H9 (cell line): Measurements from ENCODE around the gene MLST8. TPM values are rescaled to one million over a fixed set of nuclear protein-coding genes. Genes with fewer than 3 reads are reported as not detected.
A peak's percentile ranks its signal among the peaks of the same experiment; 100 is the strongest.
"Not testable (repeated sequence)": the region's sequence is repeated elsewhere in the genome, so short reads cannot be mapped to it uniquely, and the experiment has no call there.

Experiments used
- DNase-seq: peaks from one replicate; pipeline ENCODE4 v3.0.0-alpha.2; 2017
- H2AFZ ChIP-seq: one replicate; pipeline ENCODE4 v1.6.1; 2013; ENCODE audit warnings: mild to moderate bottlenecking, low read length, control low read depth, moderate library complexity
- H2AK5ac ChIP-seq: 2 replicates; pipeline ENCODE4 v1.6.1; 2013; ENCODE audit warnings: low read length, control low read depth, mixed read lengths; ENCODE audit not compliant: insufficient read length
- H2BK120ac ChIP-seq: one replicate; pipeline ENCODE4 v1.6.1; 2013; ENCODE audit warnings: low read depth, mild to moderate bottlenecking, low read length, control low read depth, inconsistent platforms; ENCODE audit not compliant: poor library complexity, severe bottlenecking
- H2BK12ac ChIP-seq: 2 replicates; pipeline ENCODE4 v1.6.1; 2013; ENCODE audit warnings: low read length, control low read depth, mixed read lengths, low read depth; ENCODE audit not compliant: insufficient read length
- H2BK15ac ChIP-seq: 2 replicates; pipeline ENCODE4 v1.6.1; 2013; ENCODE audit warnings: low read depth, low read length, control low read depth
- H2BK20ac ChIP-seq: one replicate; pipeline ENCODE4 v1.6.1; 2013; ENCODE audit warnings: low read depth, mild to moderate bottlenecking, low read length, control low read depth, inconsistent platforms; ENCODE audit not compliant: poor library complexity, severe bottlenecking
- H2BK5ac ChIP-seq: 2 replicates; pipeline ENCODE4 v1.6.1; 2013; ENCODE audit warnings: low read length, control low read depth, mixed read lengths; ENCODE audit not compliant: insufficient read length
- H3K14ac ChIP-seq: 2 replicates; pipeline ENCODE4 v1.6.1; 2013; ENCODE audit warnings: low read length, control low read depth; ENCODE audit not compliant: insufficient read depth
- H3K18ac ChIP-seq: 2 replicates; pipeline ENCODE4 v1.6.1; 2013; ENCODE audit warnings: low read depth, mild to moderate bottlenecking, mixed read lengths, low read length, control low read depth; ENCODE audit not compliant: insufficient read length
- H3K23ac ChIP-seq: 2 replicates; pipeline ENCODE4 v1.6.1; 2013; ENCODE audit warnings: low read length, control low read depth, mixed read lengths, low read depth; ENCODE audit not compliant: insufficient read length
- H3K23me2 ChIP-seq: 2 replicates; pipeline ENCODE4 v1.6.1; 2013; ENCODE audit warnings: low read depth, mild to moderate bottlenecking, mixed read lengths, low read length, control low read depth; ENCODE audit not compliant: insufficient read length, poor library complexity, severe bottlenecking
- H3K27ac ChIP-seq: 2 replicates; pipeline ENCODE4 v1.5.1; 2013; ENCODE audit warnings: low read length, control low read depth, mixed read lengths, low read depth; ENCODE audit not compliant: insufficient read length
- H3K27me3 ChIP-seq: 2 replicates; pipeline ENCODE4 v1.6.1; 2013; ENCODE audit warnings: low read length, control low read depth, inconsistent platforms; ENCODE audit not compliant: insufficient read depth
- H3K4ac ChIP-seq: 2 replicates; pipeline ENCODE4 v1.6.1; 2013; ENCODE audit warnings: low read depth, mild to moderate bottlenecking, control low read depth, inconsistent platforms, low read length, moderate library complexity
- H3K4me1 ChIP-seq: 2 replicates; pipeline ENCODE4 v1.6.1; 2013; ENCODE audit warnings: low read length, control low read depth, inconsistent platforms; ENCODE audit not compliant: insufficient read depth
- H3K4me2 ChIP-seq: 2 replicates; pipeline ENCODE4 v1.6.1; 2013; ENCODE audit warnings: low read length, control low read depth, mixed read lengths; ENCODE audit not compliant: insufficient read length, insufficient read depth
- H3K56ac ChIP-seq: 2 replicates; pipeline ENCODE4 v1.6.1; 2013; ENCODE audit warnings: low read depth, mild to moderate bottlenecking, mixed read lengths, low read length, control low read depth; ENCODE audit not compliant: insufficient read length
- H3K79me1 ChIP-seq: 2 replicates; pipeline ENCODE4 v1.6.1; 2013; ENCODE audit warnings: low read depth, mild to moderate bottlenecking, moderate library complexity, low read length, control low read depth, inconsistent platforms; ENCODE audit not compliant: insufficient read depth, poor library complexity, severe bottlenecking
- H3K79me2 ChIP-seq: 2 replicates; pipeline ENCODE4 v1.6.1; 2013; ENCODE audit warnings: low read length, control low read depth, inconsistent platforms; ENCODE audit not compliant: insufficient read depth
- H3K9ac ChIP-seq: 2 replicates; pipeline ENCODE4 v1.6.1; 2013; ENCODE audit warnings: low read length, control low read depth, mixed read lengths; ENCODE audit not compliant: insufficient read length; ENCODE audit errors: extremely low read depth
- H3K9me3 ChIP-seq: one replicate; pipeline ENCODE4 v1.6.1; 2013; ENCODE audit warnings: low read depth, low read length, inconsistent platforms; ENCODE audit not compliant: control insufficient read depth
- H3T11ph ChIP-seq: one replicate; pipeline ENCODE4 v1.6.1; 2013; ENCODE audit warnings: mild to moderate bottlenecking, low read length, control low read depth, inconsistent platforms
- H4K20me1 ChIP-seq: one replicate; pipeline ENCODE4 v1.6.1; 2013; ENCODE audit not compliant: control insufficient read depth, insufficient read length, insufficient read depth
- H4K5ac ChIP-seq: 2 replicates; pipeline ENCODE4 v1.6.1; 2013; ENCODE audit warnings: low read depth, mild to moderate bottlenecking, mixed read lengths, low read length, control low read depth; ENCODE audit not compliant: insufficient read length
- H4K8ac ChIP-seq: replicated peaks from 2 replicates; pipeline ENCODE4 v1.6.1; 2013; ENCODE audit warnings: low read length, control low read depth, mixed read lengths, low read depth; ENCODE audit not compliant: insufficient read length
- H4K91ac ChIP-seq: 2 replicates; pipeline ENCODE4 v1.6.1; 2013; ENCODE audit warnings: low read depth, mild to moderate bottlenecking, moderate library complexity, mixed read lengths, low read length, control low read depth; ENCODE audit not compliant: insufficient read length
- H3K27ac Mint-ChIP-seq, 3 experiments: 2 replicates in 2 of 3; 3 replicates in 1 of 3; pipeline ENCODE4 v1.8.0; 2020 to 2021; ENCODE audit warnings: mixed read lengths in 3 of 3, mild to moderate bottlenecking in 1 of 3, moderate library complexity in 1 of 3
- H3K27me3 Mint-ChIP-seq: 2 replicates; pipeline ENCODE4 v1.8.0; 2021; ENCODE audit warnings: low read depth, mild to moderate bottlenecking, moderate library complexity, mixed read lengths
- H3K36me3 Mint-ChIP-seq, 3 experiments: 2 replicates in 2 of 3; 3 replicates in 1 of 3; pipeline ENCODE4 v1.8.0; 2020 to 2021; ENCODE audit warnings: low read depth in 3 of 3, mixed read lengths in 3 of 3; ENCODE audit not compliant: insufficient read depth in 1 of 3
- H3K4me1 Mint-ChIP-seq, 2 experiments: 2 replicates each; pipeline ENCODE4 v1.8.0; 2020; ENCODE audit warnings: mixed read lengths in 2 of 2
- H3K4me3 Mint-ChIP-seq, 2 experiments: 2 replicates in 1 of 2; 3 replicates in 1 of 2; pipeline ENCODE4 v1.8.0; 2020 to 2021; ENCODE audit warnings: mild to moderate bottlenecking in 2 of 2, mixed read lengths in 2 of 2, moderate library complexity in 1 of 2
- H3K9me3 Mint-ChIP-seq, 2 experiments: 2 replicates in 1 of 2; 3 replicates in 1 of 2; pipeline ENCODE4 v1.8.0; 2020; ENCODE audit warnings: mild to moderate bottlenecking in 2 of 2, mixed read lengths in 2 of 2, moderate library complexity in 1 of 2
- CTCF ChIP-seq: fragments of 200-600 bp; sonication (generic); conservative IDR thresholded peaks from 3 replicates; pipeline ENCODE4 v1.8.0; 2021; ENCODE audit warnings: antibody characterized with exemption, mild to moderate bottlenecking
- WGBS: extraction: QIAGEN DNeasy Blood & Tissue Kit; methylation state at CpG from one replicate; pipeline ENCODE4 v1.1.7; 2013; ENCODE audit warnings: missing lambda C conversion rate, low lambda C conversion rate, mixed read lengths; ENCODE audit not compliant: insufficient read length; ENCODE audit errors: extremely low coverage; 5-methylcytosine and 5-hydroxymethylcytosine counted together
- total RNA-seq: library from RNA; stranded (reverse); gene quantifications from 2 replicates; pipeline ENCODE4 v1.2.1, GENCODE V29; 2021

The MLST8 gene
- total RNA-seq, 1 experiment from 2014 or later: 74.5 TPM

DNA sequence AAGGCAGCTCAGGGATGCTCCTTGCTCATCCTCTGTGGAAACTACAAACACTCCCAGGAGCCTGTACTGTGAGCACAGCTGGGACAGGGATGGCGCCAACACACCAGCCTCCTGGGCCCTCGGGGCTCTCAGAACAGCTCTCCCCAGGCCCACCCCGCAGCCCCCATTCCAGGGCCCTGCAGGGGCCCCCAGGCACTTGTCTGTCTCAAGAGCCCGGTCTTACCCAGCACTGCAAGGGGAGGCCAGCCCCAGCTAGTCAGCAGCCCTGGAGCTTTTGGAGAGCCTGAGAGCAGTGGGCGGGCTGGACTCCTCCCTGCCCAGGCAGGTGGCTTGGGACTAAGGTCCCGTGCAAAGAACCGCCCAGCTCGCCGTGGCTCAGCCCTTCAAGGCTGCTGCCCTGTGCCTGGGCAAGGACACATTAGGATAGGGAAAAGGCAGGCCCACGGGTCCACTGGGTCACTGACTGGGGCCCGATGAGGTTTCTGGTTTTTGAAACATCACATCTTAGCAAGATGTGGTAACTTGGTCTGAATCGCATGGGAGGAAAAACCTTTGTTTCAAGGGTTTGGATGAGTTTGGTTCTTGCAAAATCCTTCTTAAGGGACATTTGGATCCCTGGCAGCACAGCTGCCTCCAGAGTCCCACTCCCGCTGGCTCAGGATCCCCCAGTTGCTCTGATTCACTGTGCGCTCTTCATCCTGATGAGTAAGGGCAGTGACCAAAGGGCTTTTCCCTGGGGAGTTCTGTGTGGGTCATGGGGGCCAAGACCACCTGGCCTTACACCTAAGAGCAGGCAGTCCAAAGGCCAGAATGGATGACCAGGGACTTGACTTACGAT is 33.8 kb downstream of the MLST8 start:
- H2BK15ac ChIP-seq: no peak overlapping the region
- H3K23me2 ChIP-seq: peaks cover 13% of the 10 kb centered on the region
- H3K27me3 ChIP-seq: peaks cover 2% of the 10 kb centered on the region; the same call in 1 of the 2 replicates
- no peaks in the 10 kb centered on the region for H3K79me1 ChIP-seq
- peaks cover 6 to 41% (median 19%) of the 10 kb centered on the region in 3 experiments; a peak in 6 of 7 replicates for H3K36me3 Mint-ChIP-seq
- WGBS: no CpG with 5 or more reads among the region's 15 CpGs
- peak overlapping the region in 1 of 2 experiments; percentile 22; a peak in 1 of 5 replicates for H3K4me3 Mint-ChIP-seq
- H3K27ac Mint-ChIP-seq: no peak overlapping the region; a peak in 1 of 7 replicates
- H2AFZ ChIP-seq: no peak overlapping the region
- no peak for TF ChIP-seq CTCF
- no peak overlapping the region for H2BK120ac ChIP-seq
- no peak overlapping the region for H2AK5ac ChIP-seq
- H3K9ac ChIP-seq: no peak overlapping the region
- peak; percentile 54 for DNase-seq
- no peaks in the 10 kb centered on the region for H4K20me1 ChIP-seq
- H3K18ac ChIP-seq: no peak overlapping the region
- H3K79me2 ChIP-seq: no peaks in the 10 kb centered on the region
- H3K4me2 ChIP-seq: no peak overlapping the region
- H3K27me3 Mint-ChIP-seq: peaks cover 16% of the 10 kb centered on the region
- no peak overlapping the region for H2BK20ac ChIP-seq
- no peak overlapping the region for H2BK12ac ChIP-seq
- no peak overlapping the region for H4K8ac ChIP-seq
- no peaks in the 10 kb centered on the region for H3K9me3 ChIP-seq
- H3K56ac ChIP-seq: no peak overlapping the region
- no peak overlapping the region for H4K91ac ChIP-seq
- no peak overlapping the region for H4K5ac ChIP-seq
- H3K23ac ChIP-seq: no peak overlapping the region
- peaks cover 0 to 3% of the 10 kb centered on the region in 2 experiments; a peak in 1 of 4 replicates for H3K4me1 Mint-ChIP-seq
- no peak overlapping the region for H2BK5ac ChIP-seq
- no peak overlapping the region for H3T11ph ChIP-seq
- H3K9me3 Mint-ChIP-seq: no peaks in the 10 kb centered on the region; a peak in 1 of 5 replicates
- no peak overlapping the region for H3K14ac ChIP-seq
- H3K4ac ChIP-seq: no peak overlapping the region
- H3K27ac ChIP-seq: no peak overlapping the region
- no peaks in the 10 kb centered on the region for H3K4me1 ChIP-seq

GRCh38 chr16:2240331-2240730 is 35.1 kb downstream of the MLST8 start:
- H3K27me3 Mint-ChIP-seq: peaks cover 16% of the 10 kb centered on the region
- not testable (repeated sequence) for H3K14ac ChIP-seq, H2AFZ ChIP-seq, H3K23ac ChIP-seq, H2BK20ac ChIP-seq, H3K4ac ChIP-seq, H3K9ac ChIP-seq, H3K4me2 ChIP-seq, H4K91ac ChIP-seq, H3K18ac ChIP-seq, H2AK5ac ChIP-seq, H3K27ac Mint-ChIP-seq, H3K79me2 ChIP-seq, H2BK5ac ChIP-seq, H4K20me1 ChIP-seq, H3T11ph ChIP-seq, H2BK12ac ChIP-seq, H3K4me1 Mint-ChIP-seq, H3K4me1 ChIP-seq, DNase-seq, H2BK15ac ChIP-seq, H3K27ac ChIP-seq, H3K9me3 ChIP-seq, H3K4me3 Mint-ChIP-seq, H2BK120ac ChIP-seq, H3K9me3 Mint-ChIP-seq, H3K27me3 ChIP-seq, H3K56ac ChIP-seq, H4K8ac ChIP-seq, H4K5ac ChIP-seq, H3K79me1 ChIP-seq
- WGBS: no CpG with 5 or more reads among the region's 9 CpGs
- peaks cover 8 to 48% (median 28%) of the 10 kb centered on the region in 3 experiments; a peak in 6 of 7 replicates for H3K36me3 Mint-ChIP-seq
- H3K23me2 ChIP-seq: peaks cover 13% of the 10 kb centered on the region
